Right lobe of liver (tissue), 6 donors: ENCODE measurements around the gene PROSER2. TPM values are rescaled to one million over a fixed set of nuclear protein-coding genes. Genes with fewer than 3 reads are reported as not detected.

Experiments
- ATAC-seq, 4 donors: fragments of 200-7000 bp; cut with Tn5 transposase; one replicate each; pipeline ENCODE4 v1.9.1; 2020; ENCODE audit warnings: mild to moderate bottlenecking in 4 of 4, moderate library complexity in 4 of 4
- DNase-seq, 3 donors: peaks; one replicate each; pipeline ENCODE4 v3.0.0-alpha.2; 2020
- H3K27ac ChIP-seq, 3 donors: fragments of 200-600 bp; one replicate each; pipeline ENCODE4 v1.8.0; 2022
- H3K27me3 ChIP-seq, 2 donors: fragments of 200-600 bp; one replicate each; pipeline ENCODE4 v1.8.0; 2022
- H3K36me3 ChIP-seq, 4 donors: fragments of 200-600 bp; sonication (generic) in 1 of 4; one replicate each; pipeline versions ENCODE4 v1.5.1 to v1.8.0; 2017 to 2022; ENCODE audit warnings: control low read depth in 1 of 4
- H3K4me1 ChIP-seq, 4 donors: fragments of 200-600 bp; sonication (generic) in 1 of 4; one replicate each; pipeline versions ENCODE4 v1.5.1 to v1.8.0; 2017 to 2022; ENCODE audit warnings: control low read depth in 1 of 4
- H3K4me3 ChIP-seq, 3 donors: fragments of 200-600 bp; one replicate each; pipeline ENCODE4 v1.8.0; 2022
- H3K9me3 ChIP-seq, 4 donors: fragments of 200-600 bp; sonication (generic) in 1 of 4; one replicate each; pipeline versions ENCODE4 v1.5.1 to v1.8.0; 2017 to 2022; ENCODE audit warnings: control low read depth in 1 of 4
- CTCF ChIP-seq, 4 donors: fragments of 200-600 bp in 3 of 4; fragments of 450-650 bp in 1 of 4; IDR thresholded peaks; one replicate each; pipeline versions ENCODE4 v1.5.1 to v1.8.0; 2016 to 2022; ENCODE audit warnings: antibody characterized with exemption in 4 of 4, mild to moderate bottlenecking in 2 of 4
- POLR2A ChIP-seq: fragments of 450-650 bp; IDR thresholded peaks from one replicate; pipeline ENCODE4 v1.6.1; 2017; ENCODE audit warnings: antibody characterized with exemption, mild to moderate bottlenecking
- WGBS: methylation state at CpG from one replicate; pipeline ENCODE4 v1.1.6; 2018; ENCODE audit warnings: low coverage, low lambda C conversion rate; ENCODE audit not compliant: insufficient coverage; ENCODE audit errors: missing lambda C conversion rate; 5-methylcytosine and 5-hydroxymethylcytosine counted together
- intact Hi-C, 2 donors: fragments of 100-400 bp; cut with DNase I; formaldehyde crosslinking; loops; one replicate each; pipeline versions ENCODE4 v1.11.2 to v1.14.1; 2022
- total RNA-seq, 6 experiments: library from RNA; depleted of rRNA in 2 of 6; stranded (reverse); fragments of >200 nt in 2 of 6; fragmentation: NEBNext Ultra II Directional in 3 of 6; extraction: Animal tissue kit (Norgen Biotek cat#: 25700) in 3 of 6; gene quantifications; one replicate each; pipeline versions ENCODE4 v1.1.0 to v1.2.4, GENCODE V29; 2016 to 2023
- donor health status: DM: no; HTN: yes; CAD: no.
- donor health status: DM: no; HTN: no; CAD: no.
- donor health status: DM: no; HTN: no; CAD: no.
- donor health status: DM: no; HTN: yes; CAD: no.
- donor health status: DM: no; HTN: yes; CAD: no.

The PROSER2 gene
- total RNA-seq, 6 experiments from 2014 or later, result 24.5 to 65.9 (median 26.8) TPM

- H3K27ac ChIP-seq, result no peak overlapping the region
- intact Hi-C loops, result no loop called here
These were observed 17.4 kb upstream of the PROSER2 start for GRCh38 chr10:11805792-11806191.

GRCh38 chr10:11806706-11807105 is 16.4 kb upstream of the PROSER2 start:
- Histone ChIP-seq H3K4me3 (no peak overlapping the region), H3K27me3 (no peaks in the 10 kb centered on the region), H3K27ac (no peak overlapping the region), H3K36me3 (no peaks in the 10 kb centered on the region), H3K9me3 (no peaks in the 10 kb centered on the region), H3K4me1 (no peaks in the 10 kb centered on the region)
- 71% methylated on average over 6 of the region's 6 CpGs for WGBS
- no peak for DNase-seq
- intact Hi-C loops, result no loop called here
- TF ChIP-seq CTCF (IDR thresholded peaks at IDR 0.05) (no peak), POLR2A (no peak)
- ATAC-seq, result no peak

More at GRCh38 chr10:11805792-11806191, 17.4 kb upstream of the PROSER2 start:
- TF ChIP-seq CTCF (IDR thresholded peaks at IDR 0.05) (no peak), POLR2A (no peak)
- Histone ChIP-seq H3K27me3 (no peaks in the 10 kb centered on the region), H3K4me1 (no peaks in the 10 kb centered on the region), H3K4me3 (no peak overlapping the region), H3K36me3 (no peaks in the 10 kb centered on the region), H3K9me3 (no peaks in the 10 kb centered on the region)
- DNase-seq (no peak), ATAC-seq (no peak)
- WGBS, result 83% methylated on average over 4 of the region's 4 CpGs

- H3K9me3 ChIP-seq, result no peaks in the 10 kb centered on the region
- no peaks in the 10 kb centered on the region for H3K36me3 ChIP-seq
- intact Hi-C loops, result no loop called here
- 79% methylated on average over 5 of the region's 5 CpGs for WGBS
- ATAC-seq, result no peak
- H3K4me3 ChIP-seq, result no peak overlapping the region
- no peaks in the 10 kb centered on the region for H3K27me3 ChIP-seq
- no peaks in the 10 kb centered on the region for H3K4me1 ChIP-seq
- no peak for DNase-seq
- H3K27ac ChIP-seq, result no peak overlapping the region
- no peak for TF ChIP-seq CTCF (IDR thresholded peaks at IDR 0.05)
- TF ChIP-seq POLR2A, result no peak
These were observed 14.3 kb upstream of the PROSER2 start for GRCh38 chr10:11808808-11809207.

- WGBS, result 51% methylated on average over 13 of the region's 13 CpGs
- no peak for DNase-seq
- Histone ChIP-seq H3K27ac (no peak overlapping the region), H3K4me3 (no peak overlapping the region), H3K4me1 (no peaks in the 10 kb centered on the region), H3K36me3 (no peaks in the 10 kb centered on the region), H3K27me3 (no peaks in the 10 kb centered on the region), H3K9me3 (no peaks in the 10 kb centered on the region)
- ATAC-seq, result no peak
- intact Hi-C loops, result no loop called here
- TF ChIP-seq POLR2A (no peak), CTCF (IDR thresholded peaks at IDR 0.05) (no peak)
These were observed 12.8 kb upstream of the PROSER2 start for GRCh38 chr10:11810313-11810766.

GRCh38 chr10:11810973-11811372 is 12.2 kb upstream of the PROSER2 start:
- TF ChIP-seq POLR2A, result no peak
- TF ChIP-seq CTCF (IDR thresholded peaks at IDR 0.05), result no peak
- ATAC-seq, result no peak
- Histone ChIP-seq H3K4me3 (no peak overlapping the region), H3K9me3 (no peaks in the 10 kb centered on the region), H3K4me1 (no peaks in the 10 kb centered on the region), H3K27ac (no peak overlapping the region), H3K36me3 (no peaks in the 10 kb centered on the region), H3K27me3 (no peaks in the 10 kb centered on the region)
- intact Hi-C loops, result no loop called here
- 82% methylated on average over 6 of the region's 6 CpGs for WGBS
- no peak for DNase-seq
